ENCODE measurements around the gene NDC1. TPM values are rescaled to one million over a fixed set of nuclear protein-coding genes. Genes with fewer than 3 reads are reported as not detected.

The NDC1 gene
- polyA plus RNA-seq, 1 donor (not counting 4 experiments of a cell fraction or from before 2014, with no cell fraction given), result 36.1 TPM

GRCh38 chr1:53833393-53833792 lies 4.7 kb downstream of the NDC1 start:
- Histone ChIP-seq H3K36me3 (ENCODE audit: control insufficient read depth in 2 of 2, extremely low read depth in 1 of 2, insufficient read depth in 2 of 2, low read length in 2 of 2) (peaks cover 3 to 5% of the 10 kb centered on the region in 2 experiments), H3K4me3 (ENCODE audit: control insufficient read depth in 2 of 3, extremely low read depth in 1 of 3, insufficient read depth in 2 of 3, low read depth in 1 of 3, low read length in 3 of 3) (no peak overlapping the region), H3K4me2 (ENCODE audit: control insufficient read depth, extremely low read depth, insufficient read depth, low read depth, low read length) (no peak overlapping the region), H2AFZ (ENCODE audit: control insufficient read depth, low read length) (no peak overlapping the region), H3K79me2 (ENCODE audit: control insufficient read depth, insufficient read depth, low read length) (peaks cover 52% of the 10 kb centered on the region), H4K20me1 (ENCODE audit: control insufficient read depth, extremely low read depth, insufficient read depth, low read length) (no peaks in the 10 kb centered on the region), H3K9ac (ENCODE audit: control insufficient read depth, extremely low read depth, insufficient read depth, low read length) (no peak overlapping the region), H3K9me3 (ENCODE audit: control insufficient read depth, low read depth, low read length) (no peaks in the 10 kb centered on the region), H3K9me1 (ENCODE audit: control insufficient read depth, extremely low read depth, insufficient read depth, low read length) (no peaks in the 10 kb centered on the region), H3K27ac (ENCODE audit: control insufficient read depth, insufficient read depth, low read length) (no peak overlapping the region), H3K27me3 (ENCODE audit: control insufficient read depth, extremely low read depth, insufficient read depth, low read length) (no peaks in the 10 kb centered on the region), H3K4me1 (ENCODE audit: control insufficient read depth, extremely low read depth, insufficient read depth, low read length) (peaks cover 6% of the 10 kb centered on the region)
- FAIRE-seq (no peak), DNase-seq (ENCODE audit: low read depth, low spot score) (no peak)
- TF ChIP-seq CTCF (optimal IDR thresholded peaks at IDR 0.05 in 1 of 3, IDR thresholded peaks at IDR 0.05 in 1 of 3, conservative IDR thresholded peaks at IDR 0.05 in 1 of 3; ENCODE audit: extremely low read depth in 1 of 3, insufficient read depth in 2 of 3, low read length in 3 of 3) (no peak), EZH2 (IDR thresholded peaks at IDR 0.05; ENCODE audit: low read length) (no peak)
- dilution Hi-C loops (cut with MboI; ENCODE audit: extremely low pct_ligation_motif_present, low sequenced_read_pairs), result no loop called here

- DNase-seq (ENCODE audit: low read depth, low spot score), result no peak
- no peak overlapping the region for H3K4me3 ChIP-seq (ENCODE audit: control insufficient read depth in 2 of 3, extremely low read depth in 1 of 3, insufficient read depth in 2 of 3, low read depth in 1 of 3, low read length in 3 of 3)
- H3K4me1 ChIP-seq (ENCODE audit: control insufficient read depth, extremely low read depth, insufficient read depth, low read length), result no peaks in the 10 kb centered on the region
- no peaks in the 10 kb centered on the region for H3K9me3 ChIP-seq (ENCODE audit: control insufficient read depth, low read depth, low read length)
- dilution Hi-C loops (cut with MboI; ENCODE audit: extremely low pct_ligation_motif_present, low sequenced_read_pairs), result no loop called here
- no peak overlapping the region for H3K4me2 ChIP-seq (ENCODE audit: control insufficient read depth, extremely low read depth, insufficient read depth, low read depth, low read length)
- H3K9ac ChIP-seq (ENCODE audit: control insufficient read depth, extremely low read depth, insufficient read depth, low read length), result no peak overlapping the region
- FAIRE-seq, result no peak
- no peak overlapping the region for H2AFZ ChIP-seq (ENCODE audit: control insufficient read depth, low read length)
- H3K36me3 ChIP-seq (ENCODE audit: control insufficient read depth in 2 of 2, extremely low read depth in 1 of 2, insufficient read depth in 2 of 2, low read length in 2 of 2), result peaks cover 16 to 25% of the 10 kb centered on the region in 2 experiments
- peak in 2 of 3 experiments; percentile 8 to 11 for TF ChIP-seq CTCF (optimal IDR thresholded peaks at IDR 0.05 in 1 of 3, IDR thresholded peaks at IDR 0.05 in 1 of 3, conservative IDR thresholded peaks at IDR 0.05 in 1 of 3; ENCODE audit: extremely low read depth in 1 of 3, insufficient read depth in 2 of 3, low read length in 3 of 3)
- TF ChIP-seq EZH2 (IDR thresholded peaks at IDR 0.05; ENCODE audit: low read length), result no peak
- no peaks in the 10 kb centered on the region for H3K27me3 ChIP-seq (ENCODE audit: control insufficient read depth, extremely low read depth, insufficient read depth, low read length)
- peaks cover 2% of the 10 kb centered on the region for H3K79me2 ChIP-seq (ENCODE audit: control insufficient read depth, insufficient read depth, low read length)
- no peak overlapping the region for H3K27ac ChIP-seq (ENCODE audit: control insufficient read depth, insufficient read depth, low read length)
- H3K9me1 ChIP-seq (ENCODE audit: control insufficient read depth, extremely low read depth, insufficient read depth, low read length), result no peaks in the 10 kb centered on the region
- H4K20me1 ChIP-seq (ENCODE audit: control insufficient read depth, extremely low read depth, insufficient read depth, low read length), result no peaks in the 10 kb centered on the region
These were observed 11.7 kb downstream of the NDC1 start for GRCh38 chr1:53826367-53826766.
